A549 treated with GW870086 at 1 μM for 4 hours (cell line): ENCODE results near the gene PCGF6. TPM values are rescaled to one million over a fixed set of nuclear protein-coding genes. Genes with fewer than 3 reads are reported as not detected.

ENCODE experiments used
- total RNA-seq: library from RNA; stranded (reverse); fragments of 200-300 nt; extraction: Qiagen RNA extraction; gene quantifications from 5 replicates; pipeline ENCODE4 v1.2.3, GENCODE V29; 2022; ENCODE audit warnings: low read depth

Gene PCGF6, protein sequence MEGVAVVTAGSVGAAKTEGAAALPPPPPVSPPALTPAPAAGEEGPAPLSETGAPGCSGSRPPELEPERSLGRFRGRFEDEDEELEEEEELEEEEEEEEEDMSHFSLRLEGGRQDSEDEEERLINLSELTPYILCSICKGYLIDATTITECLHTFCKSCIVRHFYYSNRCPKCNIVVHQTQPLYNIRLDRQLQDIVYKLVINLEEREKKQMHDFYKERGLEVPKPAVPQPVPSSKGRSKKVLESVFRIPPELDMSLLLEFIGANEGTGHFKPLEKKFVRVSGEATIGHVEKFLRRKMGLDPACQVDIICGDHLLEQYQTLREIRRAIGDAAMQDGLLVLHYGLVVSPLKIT
- 9.0 to 12.7 TPM (median 12.3 TPM) in 5 replicates for total RNA-seq

DNA sequence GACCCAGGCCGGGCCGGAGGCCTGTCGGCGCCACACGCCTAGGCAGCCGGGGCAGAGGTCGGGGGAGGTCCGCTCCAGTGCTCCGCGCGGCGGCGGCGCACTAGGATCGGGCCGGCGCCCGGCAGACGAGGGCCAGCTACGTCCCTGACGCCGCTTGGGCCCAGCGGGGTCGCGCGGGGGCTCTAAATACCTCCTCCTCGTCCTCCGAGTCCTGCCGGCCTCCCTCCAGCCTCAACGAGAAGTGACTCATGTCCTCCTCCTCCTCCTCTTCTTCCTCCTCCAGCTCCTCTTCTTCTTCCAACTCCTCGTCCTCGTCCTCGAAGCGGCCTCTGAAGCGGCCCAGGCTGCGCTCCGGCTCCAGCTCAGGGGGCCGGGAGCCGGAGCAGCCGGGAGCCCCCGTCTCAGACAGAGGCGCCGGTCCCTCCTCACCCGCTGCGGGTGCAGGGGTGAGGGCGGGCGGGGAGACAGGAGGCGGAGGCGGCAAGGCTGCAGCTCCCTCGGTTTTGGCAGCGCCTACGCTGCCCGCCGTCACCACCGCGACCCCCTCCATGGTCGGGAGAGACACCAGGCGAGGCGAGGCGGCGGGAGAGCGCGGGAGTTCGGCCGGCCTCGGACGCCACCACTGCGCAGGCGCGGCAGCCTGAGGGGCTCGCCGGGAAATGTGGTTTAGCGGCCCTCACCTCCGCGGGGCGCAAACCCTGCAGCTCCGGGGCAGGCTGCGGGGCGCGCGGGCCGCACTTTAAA is at the start of gene PCGF6:
Gene PCGF6, minus strand, starts transcription at position 624 of the 744 bp plus-strand sequence. Its CDS starts 74 bp downstream, at position 550.

DNA sequence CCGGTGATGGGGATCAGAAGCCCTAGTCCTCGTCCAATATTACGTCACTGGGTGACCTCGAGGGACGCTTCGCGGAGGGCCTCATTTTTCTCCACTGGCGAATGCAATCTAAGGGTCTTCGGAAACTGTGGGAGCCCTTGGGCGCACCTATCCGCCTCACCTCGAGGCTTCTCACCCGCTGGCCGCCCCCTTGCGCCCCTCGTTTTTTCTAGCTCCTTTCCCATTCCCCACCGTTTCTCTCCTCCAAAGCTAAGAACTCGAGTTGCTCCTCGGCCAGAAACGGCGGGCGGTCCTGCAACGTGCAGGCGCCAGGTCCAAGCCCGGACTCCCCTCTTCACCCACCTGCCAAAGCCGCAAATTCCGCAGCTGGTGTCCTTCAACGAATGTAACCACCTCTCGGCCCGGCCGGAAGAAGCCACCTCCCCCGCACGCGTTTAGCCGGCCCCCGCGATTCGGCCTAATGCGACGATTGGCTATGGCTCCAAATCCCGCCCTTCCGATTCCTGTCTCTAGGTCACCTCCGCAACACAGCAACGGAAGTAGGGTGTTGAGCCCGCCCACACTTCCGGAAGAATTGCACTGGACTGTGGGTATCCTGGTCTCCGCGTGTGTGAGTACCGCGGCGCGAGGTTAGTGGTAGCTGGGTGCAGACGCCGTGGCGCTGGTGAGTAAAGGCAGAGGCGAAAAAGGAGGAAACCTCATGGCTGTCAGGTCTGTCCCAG is 45.3 kb upstream of the PCGF6 start, which contains the start of the genes ATP5MK and PDCD11:
Gene ATP5MK, minus strand, starts transcription at position 409 of the 722 bp plus-strand sequence. CDS start 4,018 bp downstream, outside the sequence.
Gene PDCD11, plus strand, starts transcription at position 560 of the 722 bp plus-strand sequence. CDS start 1,801 bp downstream, outside the sequence.

DNA sequence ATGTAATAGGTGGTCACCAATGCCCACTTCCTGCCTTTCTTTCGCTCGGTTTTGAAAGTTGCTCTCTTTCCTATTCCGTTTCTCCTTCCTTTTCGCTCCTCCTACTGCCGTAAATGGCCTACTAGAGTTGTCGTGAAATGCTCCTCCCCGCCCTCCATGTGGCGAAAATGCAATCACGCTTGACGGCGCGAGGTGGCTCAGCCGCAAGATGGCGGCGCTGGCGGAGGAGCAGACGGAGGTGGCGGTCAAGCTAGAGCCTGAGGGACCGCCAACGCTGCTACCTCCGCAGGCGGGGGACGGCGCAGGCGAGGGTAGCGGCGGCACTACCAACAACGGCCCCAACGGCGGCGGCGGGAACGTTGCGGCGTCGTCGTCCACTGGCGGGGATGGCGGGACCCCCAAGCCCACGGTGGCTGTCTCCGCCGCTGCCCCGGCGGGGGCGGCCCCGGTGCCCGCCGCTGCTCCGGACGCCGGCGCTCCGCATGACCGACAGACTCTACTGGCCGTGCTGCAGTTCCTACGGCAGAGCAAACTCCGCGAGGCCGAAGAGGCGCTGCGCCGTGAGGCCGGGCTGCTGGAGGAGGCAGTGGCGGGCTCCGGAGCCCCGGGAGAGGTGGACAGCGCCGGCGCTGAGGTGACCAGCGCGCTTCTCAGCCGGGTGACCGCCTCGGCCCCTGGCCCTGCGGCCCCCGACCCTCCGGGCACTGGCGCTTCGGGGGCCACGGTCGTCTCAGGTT is 17.0 kb upstream of the PCGF6 start, which contains the start of gene TAF5:
Gene TAF5, plus strand, starts transcription at position 195 of the 737 bp plus-strand sequence. Its CDS starts 14 bp downstream, at position 209.

DNA sequence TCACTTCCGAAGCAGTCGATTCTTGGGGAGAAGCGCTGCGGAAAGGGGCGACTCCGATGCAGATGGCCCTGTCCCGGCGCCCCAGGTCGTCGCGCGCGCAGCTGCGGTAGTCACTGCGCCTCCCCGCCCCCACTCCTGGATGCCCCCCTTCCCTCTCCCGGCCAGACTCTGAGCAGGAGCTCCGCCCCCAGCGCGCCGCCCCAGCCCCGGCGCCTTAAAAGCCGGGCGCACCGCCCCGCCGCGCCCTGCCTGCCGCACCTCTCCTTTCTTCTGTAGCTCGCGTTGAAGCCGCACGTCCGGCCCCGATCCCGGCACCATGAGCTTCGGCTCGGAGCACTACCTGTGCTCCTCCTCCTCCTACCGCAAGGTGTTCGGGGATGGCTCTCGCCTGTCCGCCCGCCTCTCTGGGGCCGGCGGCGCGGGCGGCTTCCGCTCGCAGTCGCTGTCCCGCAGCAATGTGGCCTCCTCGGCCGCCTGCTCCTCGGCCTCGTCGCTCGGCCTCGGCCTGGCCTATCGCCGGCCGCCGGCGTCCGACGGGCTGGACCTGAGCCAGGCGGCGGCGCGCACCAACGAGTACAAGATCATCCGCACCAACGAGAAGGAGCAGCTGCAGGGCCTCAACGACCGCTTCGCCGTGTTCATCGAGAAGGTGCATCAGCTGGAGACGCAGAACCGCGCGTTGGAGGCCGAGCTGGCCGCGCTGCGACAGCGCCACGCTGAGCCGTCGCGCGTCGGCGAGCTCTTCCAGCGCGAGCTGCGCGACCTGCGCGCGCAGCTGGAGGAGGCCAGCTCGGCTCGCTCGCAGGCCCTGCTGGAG is 73.8 kb downstream of the PCGF6 start, which contains the start of gene INA:
Gene INA, plus strand, starts transcription at position 243 of the 817 bp plus-strand sequence. Its CDS starts 74 bp downstream, at position 317.

Other genes starting within 250 kb of the PCGF6 start
- 73.0 to 85.5 TPM (median 82.2 TPM) in 5 replicates for gene NT5C2, start 157.9 kb downstream of the PCGF6 start, total RNA-seq
- 0.07 to 0.09 TPM in 2 of 5 replicates, not detected in the others for gene RPEL1, start 105.3 kb downstream of the PCGF6 start, total RNA-seq
- 20.9 to 29.2 TPM (median 23.3 TPM) in 5 replicates for gene INA, start 74.0 kb downstream of the PCGF6 start, total RNA-seq
- 2.4 to 3.6 TPM (median 3.2 TPM) in 5 replicates for gene TAF5, start 16.8 kb upstream of the PCGF6 start, total RNA-seq
- 505 to 614 TPM (median 526 TPM) in 5 replicates for gene ATP5MK, start 45.3 kb upstream of the PCGF6 start, total RNA-seq
- gene PDCD11, start 45.5 kb upstream of the PCGF6 start, total RNA-seq, result 34.0 to 41.2 TPM (median 40.6 TPM) in 5 replicates
- 4.2 to 6.0 TPM (median 5.7 TPM) in 5 replicates for gene CALHM2, start 101.2 kb upstream of the PCGF6 start, total RNA-seq
- not detected in 5 replicates for gene CALHM1, start 107.8 kb upstream of the PCGF6 start, total RNA-seq
- gene CALHM3, start 128.1 kb upstream of the PCGF6 start, total RNA-seq, result 0.10 to 0.35 TPM (median 0.22 TPM) in 4 of 5 replicates, not detected in the other
- gene NEURL1, start 142.6 kb upstream of the PCGF6 start, total RNA-seq, result 0.19 to 0.69 TPM (median 0.38 TPM) in 5 replicates